ENCODE data around the gene CALML6.

Gene CALML6

DNA sequence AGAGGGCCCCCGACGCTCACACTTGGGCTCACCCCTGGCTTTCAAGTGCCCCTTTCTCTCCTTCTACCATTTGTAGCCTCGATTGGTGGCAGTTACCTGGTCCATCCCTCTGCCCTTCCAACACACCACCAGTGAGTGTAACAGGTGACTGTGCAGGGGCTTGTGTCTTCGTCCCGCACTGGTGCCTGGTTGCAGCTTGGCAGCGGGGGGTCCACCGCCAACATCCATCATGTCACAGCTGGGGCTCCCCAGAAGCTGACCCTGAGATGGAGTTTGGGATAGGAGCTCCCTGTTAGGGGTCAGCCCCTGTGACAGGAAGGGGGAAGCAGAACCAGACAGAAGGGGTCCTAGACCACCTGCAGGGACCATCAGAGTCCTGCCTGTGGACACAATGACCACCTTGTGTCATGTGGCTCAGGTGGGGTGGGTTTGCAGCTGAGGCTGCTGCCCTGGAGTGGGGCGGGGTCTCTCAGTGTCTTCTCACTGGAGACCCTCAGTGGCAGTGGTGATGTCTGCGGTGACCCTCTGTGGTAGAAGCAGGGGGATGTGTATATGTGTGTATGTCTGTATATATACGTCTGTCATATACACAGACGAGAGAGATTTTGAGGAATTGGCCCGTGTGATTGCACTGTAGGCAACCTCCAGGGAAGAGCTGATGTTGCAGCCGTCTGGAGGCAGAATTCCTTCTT is 3.6 kb upstream of the CALML6 start:
- no peak for DNase-seq

DNA sequence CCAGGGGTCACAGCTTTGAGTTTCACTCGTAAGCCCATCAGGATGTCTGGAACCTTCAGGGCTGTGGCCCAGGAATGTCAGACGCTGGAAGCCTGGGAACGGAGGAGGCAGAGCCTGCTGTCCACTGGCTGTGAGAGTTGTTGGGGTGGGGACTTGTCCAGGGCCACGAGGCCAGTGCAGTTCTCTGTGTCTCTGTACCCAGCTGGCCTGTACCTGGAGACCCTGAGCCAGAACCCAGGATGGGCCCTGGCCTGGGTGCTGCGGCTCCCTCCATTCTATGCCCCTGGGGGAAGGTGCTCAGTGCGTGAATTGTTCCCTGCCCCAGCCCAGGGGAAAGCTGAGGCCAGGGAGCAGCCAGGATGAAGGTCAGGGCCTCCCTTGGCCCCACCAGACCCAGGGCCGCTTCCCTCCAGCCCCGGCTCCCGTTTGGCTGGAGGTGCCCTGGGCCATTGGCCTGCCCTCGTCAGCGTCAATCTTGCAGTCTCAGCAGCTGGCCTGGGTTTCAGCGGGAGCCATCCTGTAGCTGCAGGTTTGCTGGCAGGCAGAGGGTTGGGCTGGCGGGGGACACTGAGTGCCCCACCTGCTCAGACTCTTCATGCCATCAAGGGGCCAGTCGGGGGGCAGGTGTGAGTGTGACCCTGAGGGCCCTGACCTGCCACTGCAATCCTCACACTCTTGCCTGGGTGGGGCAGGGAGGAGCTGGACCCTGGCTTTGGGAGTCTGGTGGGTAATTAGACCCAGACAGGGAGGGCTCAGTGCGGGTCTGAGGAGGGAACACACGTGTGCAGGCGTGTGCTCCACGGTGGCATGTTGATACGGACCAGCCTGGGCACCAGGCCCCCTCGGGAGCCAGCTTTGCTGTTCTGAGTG is 724 bp upstream of the CALML6 start:
- no peak for DNase-seq

DNA sequence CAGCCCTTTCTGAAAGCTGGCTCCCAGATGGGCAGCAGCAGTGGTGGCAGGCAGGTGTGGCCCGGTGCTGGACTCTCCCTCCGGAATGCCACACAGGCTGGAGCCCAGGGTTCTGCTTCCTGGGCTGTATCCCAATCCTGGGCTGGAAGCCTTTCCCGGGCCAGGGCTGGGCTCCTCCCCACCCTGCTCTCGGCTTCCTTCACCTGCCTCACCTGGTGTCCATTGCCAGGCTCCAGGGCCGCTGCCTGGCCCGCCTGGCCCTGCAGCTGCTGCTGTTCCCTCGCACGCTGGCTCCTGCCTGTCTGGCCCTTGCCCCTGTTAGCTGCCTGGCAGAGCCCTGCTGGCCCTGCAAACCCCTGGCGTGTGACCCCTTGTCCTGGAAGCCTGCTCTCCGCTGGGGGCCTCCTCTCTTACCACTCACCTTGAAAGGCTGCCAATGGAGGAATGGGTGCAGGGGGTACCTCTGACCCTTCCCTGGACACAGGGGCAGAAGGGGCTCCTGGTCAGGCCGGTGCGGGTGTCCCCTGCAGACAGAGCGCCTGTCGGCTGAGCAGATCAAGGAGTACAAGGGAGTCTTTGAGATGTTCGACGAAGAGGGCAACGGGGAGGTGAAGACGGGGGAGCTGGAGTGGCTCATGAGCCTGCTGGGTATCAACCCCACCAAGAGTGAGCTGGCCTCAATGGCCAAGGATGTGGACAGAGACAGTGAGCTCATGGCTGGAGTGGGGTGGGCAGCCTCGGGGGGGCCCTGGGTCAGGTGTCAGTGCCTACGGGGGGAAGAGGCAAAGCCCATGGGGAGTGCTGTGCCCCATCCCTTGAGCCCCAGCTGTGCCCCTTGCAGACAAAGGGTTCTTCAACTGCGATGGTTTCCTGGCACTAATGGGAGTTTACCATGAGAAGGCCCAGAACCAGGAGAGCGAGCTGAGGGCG is 1.1 kb downstream of the CALML6 start:
- no peak for DNase-seq

DNA sequence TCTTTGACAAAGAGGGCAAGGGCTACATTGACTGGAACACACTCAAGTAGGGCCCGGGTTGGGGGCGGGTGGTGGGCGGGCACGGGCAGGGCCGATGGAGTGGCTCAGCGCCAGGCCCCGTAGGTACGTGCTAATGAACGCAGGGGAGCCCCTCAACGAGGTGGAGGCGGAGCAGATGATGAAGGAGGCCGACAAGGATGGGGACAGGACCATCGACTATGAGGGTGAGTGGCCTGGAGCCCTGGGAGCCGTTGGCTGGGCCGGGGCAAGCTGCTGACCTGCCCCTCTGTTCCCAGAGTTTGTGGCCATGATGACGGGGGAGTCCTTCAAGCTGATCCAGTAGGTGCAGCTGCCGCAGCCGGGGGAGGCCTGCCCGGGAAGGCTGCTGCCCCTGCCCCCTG is 1.8 kb downstream of the CALML6 start:
- no peak for DNase-seq

DNA sequence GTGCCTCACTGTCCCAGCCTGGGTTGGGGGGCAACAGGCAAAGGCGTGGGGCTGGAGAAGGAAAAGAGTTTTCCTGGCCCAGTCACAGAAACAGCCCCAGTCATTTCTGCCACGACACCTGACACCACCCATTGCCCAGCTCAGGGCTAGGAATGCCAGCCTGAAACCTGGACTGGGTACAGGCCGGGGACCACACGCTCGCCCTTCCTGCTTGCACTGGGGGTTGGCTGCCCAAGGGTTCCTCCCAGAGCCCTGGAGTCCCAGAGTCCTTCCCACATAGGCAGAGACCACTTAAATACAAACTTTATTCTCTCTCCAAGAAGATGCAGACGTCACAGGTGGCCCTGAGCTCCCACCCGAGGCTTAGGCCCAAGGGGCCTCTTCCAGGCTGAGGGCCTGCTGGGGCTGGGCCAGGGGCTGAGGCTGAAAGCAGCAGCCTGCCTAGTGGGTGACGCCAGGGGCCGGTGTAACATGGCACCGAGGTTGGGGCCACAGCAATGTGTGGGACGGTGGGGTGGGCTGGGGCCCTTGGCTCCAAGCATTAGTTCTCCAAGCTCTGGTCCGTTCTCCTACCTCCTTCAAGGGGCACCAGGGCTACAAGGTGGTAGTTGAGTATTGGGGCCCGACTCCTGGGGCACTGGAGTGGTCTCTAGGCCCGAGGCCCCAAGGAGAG is 2.4 kb downstream of the CALML6 start:
- DNase-seq, result no peak

DNA sequence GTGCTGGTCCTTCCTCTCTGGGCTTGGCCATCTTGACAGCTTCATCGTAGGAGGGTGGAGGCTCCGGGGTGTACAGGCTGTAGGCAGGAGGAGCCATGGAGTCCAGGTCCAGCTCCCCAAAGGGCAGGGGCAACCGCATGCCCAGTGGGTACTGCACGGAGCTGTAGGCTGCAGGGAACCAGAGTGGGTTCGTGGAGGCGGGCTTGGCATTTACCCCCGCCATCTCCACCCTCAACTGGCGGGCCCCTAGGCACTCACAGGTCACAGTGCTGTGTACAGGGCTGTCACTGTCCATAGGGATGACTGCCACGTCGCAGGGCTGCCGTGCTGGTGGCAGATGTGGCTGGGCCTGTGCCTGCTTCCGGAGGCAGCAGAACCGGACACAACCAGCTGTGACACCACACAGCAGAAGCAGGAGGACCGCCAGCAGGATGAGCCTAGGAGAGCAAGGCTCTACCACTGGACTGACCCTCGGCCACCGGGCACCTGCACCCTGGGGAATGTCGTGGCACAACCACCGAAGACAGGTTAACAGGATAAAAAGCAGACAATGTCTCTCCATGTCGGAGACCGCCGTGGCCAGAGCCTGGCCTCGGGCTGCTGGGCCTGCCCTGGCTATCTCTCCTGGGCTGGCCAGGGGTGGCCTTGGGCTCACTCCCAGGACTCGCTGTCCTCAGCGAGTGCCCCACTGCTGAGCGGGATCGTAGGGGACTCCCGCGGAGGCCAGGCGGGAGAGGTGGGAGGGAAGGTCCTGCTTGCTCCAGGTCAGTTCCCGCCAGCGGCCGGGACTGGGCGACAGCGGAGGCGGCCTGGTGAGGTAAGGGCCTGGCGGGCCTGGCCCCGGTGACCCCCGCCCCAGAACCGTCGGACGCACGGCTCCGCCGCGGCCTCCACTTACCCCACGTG is 3.2 kb downstream of the CALML6 start:
- no peak for DNase-seq

DNA sequence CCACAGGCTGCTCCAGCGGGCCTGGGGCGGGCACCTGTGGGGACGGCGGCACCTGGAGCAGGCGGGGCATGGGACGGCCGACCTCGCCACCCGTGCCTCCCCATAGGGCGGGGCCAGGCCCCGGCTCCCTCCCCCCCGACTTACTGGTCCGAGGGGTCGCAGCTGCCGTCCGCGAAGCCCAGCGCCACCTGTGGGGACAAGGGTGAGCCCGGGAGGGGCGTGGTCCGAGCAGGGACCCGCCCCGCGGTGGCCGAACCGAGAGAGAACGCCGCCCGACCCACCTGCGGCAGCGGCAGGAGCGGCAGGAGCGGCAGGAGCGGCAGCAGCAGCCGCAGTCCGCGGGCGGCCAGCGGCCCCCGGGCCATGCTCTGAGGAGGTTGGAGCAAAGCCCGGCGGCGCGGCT is 3.8 kb downstream of the CALML6 start, which contains the start of gene TMEM52:
Gene TMEM52, minus strand, starts transcription at position 379 of the 403 bp plus-strand sequence. Its CDS starts 14 bp downstream, at position 365.
- DNase-seq, result no peak

DNA sequence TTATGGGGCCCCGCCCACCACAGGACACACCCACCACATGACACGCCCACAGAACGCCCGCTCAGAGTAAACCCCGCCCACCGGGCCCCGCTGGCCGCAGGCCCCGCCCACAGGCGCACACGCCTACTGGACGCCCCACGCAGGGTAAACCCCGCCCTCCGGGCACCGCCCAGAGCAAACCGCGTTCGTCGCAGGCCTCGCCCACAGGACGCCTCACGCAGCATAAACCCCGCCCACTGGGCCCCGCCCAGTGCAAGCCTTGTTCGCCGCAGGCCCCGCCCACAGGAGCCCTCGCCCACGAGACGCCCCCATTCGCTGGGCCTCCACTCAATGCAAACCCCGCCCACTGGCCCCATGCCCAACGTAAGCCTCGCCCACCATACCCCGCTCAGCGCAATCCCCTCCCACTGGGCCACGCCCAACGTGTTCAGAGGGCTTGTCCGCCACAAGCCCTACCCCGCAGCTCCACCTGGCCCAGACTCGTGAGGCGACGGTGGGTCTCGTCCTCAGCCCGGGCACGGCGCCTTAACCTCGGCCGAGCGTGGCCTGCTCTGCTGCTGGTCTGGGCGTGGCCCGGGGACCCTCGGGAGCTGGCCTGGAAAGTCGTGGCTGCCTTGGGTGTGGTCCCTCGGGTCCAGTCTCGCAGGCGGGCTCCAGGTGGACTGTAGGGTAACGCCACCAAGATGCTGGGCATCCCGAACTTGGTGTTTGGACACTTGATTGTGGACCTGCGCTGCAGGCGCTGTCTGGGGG is 4.4 kb downstream of the CALML6 start:
- peak; percentile 97 to 100 (median 98) for DNase-seq

DNA sequence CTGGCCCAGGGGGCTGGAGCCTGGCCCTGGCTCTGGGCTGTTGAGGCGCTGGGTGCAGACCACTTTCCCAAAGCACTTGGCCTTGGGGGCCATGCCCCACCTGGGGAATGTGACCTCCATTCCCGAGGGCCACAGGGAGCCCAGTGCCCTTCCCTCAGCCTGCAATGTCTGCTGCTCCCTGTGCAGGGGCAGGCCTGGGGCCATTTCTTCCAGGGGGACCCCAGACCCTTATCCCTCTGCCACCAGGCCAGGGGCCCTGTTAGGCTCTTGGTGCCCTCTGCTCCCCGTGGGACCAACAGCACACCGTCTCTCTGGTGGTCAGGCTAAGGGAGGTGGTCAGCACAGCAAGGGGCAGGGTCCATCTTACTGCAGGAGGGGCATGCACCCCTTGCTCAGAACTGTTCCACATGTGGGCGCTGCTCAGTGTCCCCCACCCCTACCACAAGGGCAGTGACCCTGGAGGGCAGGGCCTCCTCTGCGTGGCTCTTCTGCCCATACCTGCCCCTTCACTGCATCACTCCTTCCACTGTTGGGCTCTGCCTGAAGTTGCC is 5.1 kb downstream of the CALML6 start:
- no peak for DNase-seq

DNA sequence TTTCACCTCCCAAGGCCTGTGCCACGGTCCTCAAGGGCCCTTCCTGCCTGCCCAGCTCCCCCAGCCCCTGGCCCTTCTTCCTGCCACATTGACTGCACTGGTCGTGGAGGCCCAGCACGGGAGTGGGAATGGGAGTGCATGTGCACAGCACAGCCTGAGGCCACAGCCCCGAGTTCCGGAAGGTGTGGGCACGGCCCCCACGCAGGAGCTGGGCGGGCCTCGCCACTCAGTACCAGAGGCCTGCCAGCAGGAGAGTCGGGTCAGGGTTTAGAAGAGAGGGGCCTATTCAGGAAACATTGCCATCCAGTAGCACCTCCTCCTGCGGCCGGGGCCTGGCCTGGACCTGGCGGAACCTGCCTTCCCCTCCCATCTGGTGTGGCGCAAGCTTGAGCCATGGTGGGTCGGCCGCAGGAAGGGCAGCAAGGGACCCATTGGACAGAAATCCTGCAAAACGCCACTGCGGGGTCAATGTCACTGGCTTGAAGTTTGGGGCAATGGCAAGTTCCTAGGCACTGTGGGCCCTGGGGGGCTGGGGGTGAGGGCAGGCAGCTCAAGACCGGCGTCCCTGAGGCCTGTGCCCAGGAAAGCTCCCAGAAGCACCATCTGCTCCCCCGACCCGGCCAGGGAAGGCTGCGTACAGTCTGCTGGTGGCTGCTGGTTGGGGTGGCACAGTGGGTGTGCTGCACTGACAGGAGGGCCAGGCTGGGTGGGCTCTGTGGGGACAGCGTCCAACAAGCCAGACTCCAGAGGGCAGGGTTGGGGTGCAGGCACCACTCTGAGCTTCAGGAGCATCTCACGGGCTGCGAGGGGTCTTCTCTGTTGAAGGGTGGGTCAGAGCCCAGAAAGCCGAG is 5.8 kb downstream of the CALML6 start:
- no peak for DNase-seq

DNA sequence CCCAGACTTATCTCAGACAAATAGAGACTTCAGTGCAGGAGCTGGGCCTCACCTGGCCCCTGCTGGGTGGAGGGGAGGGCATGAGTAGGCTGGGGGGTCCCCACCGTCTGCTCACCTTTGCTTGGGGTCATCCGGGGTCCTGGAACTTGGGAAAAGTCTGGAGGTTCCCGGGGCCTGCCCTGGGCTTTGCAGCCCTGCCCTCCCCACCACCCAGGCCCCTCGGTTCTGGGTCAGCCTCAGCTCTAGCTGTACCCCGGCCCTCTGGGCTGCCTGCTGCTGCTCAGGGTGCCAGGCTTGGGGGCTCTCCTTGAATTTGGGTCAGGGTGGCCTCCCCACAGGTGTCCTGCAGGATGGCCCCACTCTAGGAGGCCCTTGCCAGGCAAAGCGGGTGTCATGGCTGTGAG is 6.4 kb downstream of the CALML6 start:
- DNase-seq, result no peak

DNA sequence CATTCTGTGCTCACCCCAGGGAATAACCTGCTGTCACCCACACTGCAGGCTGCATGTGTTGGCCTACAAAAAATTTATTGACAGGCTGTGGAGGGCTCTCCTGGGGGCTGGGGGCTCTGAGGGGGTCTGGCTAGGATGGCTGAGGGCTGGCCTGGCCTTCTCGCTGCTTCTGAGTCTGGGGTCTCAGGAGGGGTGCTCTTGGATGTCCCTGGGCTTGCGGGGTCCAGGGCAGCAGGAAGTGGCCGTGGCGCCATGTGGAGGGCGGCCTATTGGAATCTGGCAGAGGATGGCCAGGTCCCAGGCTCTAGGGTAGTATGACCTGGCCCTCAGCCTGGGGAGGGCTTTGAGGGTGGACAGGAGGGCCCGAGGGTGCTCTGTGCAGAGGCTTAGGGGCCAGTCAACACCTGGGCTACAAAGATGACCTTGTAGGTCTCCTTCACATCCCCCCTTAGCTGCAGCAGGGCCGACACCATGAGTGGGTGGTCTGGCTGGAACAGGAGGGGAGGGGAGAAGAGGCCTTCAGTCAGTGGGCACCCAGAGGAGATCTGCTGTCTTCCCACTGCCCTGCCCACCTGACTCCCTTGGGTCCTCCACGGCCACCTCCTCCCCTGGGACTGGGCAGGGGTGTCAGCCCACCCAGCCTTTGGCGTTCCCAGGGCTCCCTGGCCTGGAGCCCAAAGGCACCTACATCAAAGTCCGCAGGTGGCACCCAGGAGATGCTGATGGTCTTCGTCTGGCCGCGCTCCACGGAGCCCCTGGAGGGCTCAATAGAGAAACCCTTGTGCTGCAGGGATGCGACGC is 7.0 kb downstream of the CALML6 start:
- DNase-seq, result no peak

DNA sequence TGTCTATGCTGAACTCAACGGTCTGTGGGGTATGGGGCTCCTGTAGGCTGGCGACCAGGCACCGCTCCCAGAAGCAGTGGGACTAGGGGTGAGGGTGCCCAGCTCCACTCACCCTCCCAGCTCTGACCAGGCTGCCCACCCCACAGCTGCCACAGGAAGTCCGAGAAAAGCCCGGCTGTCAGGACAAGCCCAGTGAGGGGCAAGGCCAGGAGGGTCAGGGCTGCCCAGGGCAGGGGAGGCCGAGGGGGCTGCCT is 7.6 kb downstream of the CALML6 start:
- no peak for DNase-seq

DNA sequence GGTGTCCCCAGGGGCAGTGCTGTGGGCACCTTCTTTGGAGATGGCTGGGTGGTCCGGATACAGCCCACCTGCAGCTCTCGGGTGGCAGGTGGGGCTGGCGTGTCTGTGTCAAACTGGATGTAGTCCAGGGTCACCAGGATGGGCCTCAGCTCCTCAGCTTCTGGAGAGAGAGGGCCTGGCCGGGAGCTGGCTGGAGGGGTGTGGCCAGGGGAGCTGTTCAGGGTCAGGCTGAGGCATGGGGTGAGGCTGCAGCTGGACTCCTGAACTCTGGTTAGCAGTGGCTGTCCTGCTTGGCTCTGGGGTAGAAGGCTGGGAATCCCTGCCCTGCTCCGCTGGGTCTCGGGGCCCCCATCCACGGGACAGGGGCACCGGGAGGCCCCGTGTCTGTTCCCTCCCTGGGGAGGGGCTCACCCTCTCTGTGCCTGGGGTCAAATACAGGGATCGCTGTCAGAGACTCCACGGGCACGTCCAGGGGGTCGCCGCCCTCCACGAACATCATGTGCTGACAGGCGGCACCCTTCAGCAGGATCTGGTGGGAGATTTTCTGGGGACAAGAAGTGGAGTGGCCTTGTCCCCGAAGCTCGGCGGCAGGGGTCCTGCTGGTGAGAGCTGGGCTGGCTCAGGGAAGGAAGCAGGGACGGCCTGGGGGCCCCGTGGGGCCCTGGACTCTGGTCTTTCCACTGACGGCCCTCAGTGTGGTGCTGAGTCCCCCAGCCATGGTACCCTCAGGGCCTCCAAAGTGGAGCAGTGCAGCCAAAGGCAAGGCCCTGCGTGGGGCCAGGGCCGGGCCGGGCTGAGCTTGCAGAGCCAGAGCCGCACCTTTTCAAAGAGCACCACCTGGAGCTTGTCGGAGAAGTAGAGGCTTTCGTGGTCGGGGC is 8.1 kb downstream of the CALML6 start:
- DNase-seq, result no peak

DNA sequence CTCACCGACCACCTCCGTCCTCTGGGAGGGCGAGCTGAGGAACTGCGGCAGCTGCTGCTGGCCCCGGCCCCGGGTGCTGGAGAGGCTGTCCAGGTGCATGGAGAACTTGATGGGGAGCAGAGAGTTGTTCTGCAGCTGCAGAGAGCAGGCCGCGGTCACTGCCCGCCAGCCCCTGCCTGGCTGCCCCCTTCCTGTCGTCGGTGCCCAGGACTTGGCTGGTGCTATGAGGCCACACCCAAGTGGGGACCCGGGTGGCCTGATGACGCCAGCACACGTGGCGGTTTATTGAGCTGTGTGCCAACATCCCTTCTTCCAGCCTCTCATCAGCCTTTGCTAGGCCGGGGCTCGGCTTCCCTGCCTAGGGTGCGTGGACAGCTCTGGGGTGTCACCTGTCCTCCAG is 9.3 kb downstream of the CALML6 start:
- peak in 1 of 3 experiments; percentile 7 for DNase-seq

DNA sequence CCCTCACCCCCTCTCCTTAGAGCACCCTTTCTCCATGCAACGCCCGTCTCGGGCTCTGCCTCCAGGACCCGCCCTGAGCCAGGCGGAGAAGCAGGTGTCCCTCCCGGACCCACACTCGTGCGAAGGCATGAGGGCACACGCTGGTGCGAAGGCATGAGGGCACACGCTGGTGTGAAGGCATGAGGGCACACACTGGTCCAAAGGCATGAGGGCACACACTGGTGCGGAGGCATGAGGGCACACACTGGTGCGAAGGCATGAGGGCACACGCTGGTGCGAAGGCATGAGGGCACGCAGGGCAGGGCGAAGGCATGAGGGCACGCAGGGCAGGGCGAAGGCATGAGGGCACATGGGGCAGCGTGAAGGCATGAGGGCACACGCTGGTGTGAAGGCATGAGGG is 9.8 kb downstream of the CALML6 start:
- no peak for DNase-seq

DNA sequence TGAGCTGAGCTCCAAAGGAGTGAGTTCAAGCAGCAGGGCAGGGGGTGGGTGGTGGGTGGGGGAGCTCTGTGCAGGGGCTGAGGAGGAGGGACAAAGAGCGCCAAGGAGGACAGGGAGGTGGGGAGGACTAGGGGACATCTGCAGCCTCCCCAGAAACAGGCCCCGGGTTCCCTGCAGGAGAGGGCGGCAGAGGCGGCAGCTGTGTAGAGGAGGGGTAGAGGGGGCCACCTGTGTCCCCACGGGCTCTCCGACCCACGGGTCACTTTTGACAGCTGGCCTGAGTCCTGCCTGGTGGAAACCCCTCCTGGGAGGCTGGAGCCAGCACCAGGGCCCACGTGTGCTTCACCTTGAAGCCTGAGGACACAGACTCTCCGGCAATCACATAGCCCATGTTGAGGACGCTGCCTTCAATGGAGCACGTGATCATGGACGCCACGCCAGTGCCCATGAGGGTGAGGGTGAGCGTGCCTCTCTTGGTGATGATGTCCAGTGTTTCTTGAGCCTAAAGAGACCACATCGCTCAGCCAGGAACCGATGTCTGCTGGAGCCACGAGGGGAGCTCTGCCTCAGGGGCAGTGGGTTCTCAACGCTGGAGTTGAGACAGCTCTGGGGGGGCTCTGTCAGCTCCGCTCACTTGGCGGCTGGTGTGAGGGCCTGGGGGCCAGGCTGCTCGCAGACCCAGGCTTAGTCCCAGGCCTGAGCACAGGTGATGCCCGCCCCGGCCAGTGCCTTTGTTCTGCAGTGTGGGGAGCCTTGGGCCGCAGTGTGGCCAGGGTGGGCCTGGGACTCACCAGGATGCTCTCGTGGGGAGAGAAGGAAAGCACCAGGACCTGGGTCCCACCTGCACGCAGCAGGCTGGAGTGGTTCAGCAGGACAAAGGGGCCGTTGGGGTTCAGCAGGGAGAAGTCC is 10.6 kb downstream of the CALML6 start:
- DNase-seq, result no peak

All from NCI-H1417 (cell line).